ENCODE data around the gene THOC2.

GRCh38 chrX:123755107-123755506 is 22.3 kb upstream of the THOC2 start:
- TF ChIP-seq, protein P1, sequence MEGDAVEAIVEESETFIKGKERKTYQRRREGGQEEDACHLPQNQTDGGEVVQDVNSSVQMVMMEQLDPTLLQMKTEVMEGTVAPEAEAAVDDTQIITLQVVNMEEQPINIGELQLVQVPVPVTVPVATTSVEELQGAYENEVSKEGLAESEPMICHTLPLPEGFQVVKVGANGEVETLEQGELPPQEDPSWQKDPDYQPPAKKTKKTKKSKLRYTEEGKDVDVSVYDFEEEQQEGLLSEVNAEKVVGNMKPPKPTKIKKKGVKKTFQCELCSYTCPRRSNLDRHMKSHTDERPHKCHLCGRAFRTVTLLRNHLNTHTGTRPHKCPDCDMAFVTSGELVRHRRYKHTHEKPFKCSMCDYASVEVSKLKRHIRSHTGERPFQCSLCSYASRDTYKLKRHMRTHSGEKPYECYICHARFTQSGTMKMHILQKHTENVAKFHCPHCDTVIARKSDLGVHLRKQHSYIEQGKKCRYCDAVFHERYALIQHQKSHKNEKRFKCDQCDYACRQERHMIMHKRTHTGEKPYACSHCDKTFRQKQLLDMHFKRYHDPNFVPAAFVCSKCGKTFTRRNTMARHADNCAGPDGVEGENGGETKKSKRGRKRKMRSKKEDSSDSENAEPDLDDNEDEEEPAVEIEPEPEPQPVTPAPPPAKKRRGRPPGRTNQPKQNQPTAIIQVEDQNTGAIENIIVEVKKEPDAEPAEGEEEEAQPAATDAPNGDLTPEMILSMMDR (IDR thresholded peaks at IDR 0.05) = no peak
- no peak for TF ChIP-seq POLR2A (IDR thresholded peaks at IDR 0.05)
